ENCODE results near the gene SLC51B. TPM values are rescaled to one million over a fixed set of nuclear protein-coding genes. Genes with fewer than 3 reads are reported as not detected.
A peak's percentile ranks its signal among the peaks of the same experiment; 100 is the strongest.

The SLC51B gene
- total and polyA plus RNA-seq, 10 donors = 0.09 TPM; not detected in 9

DNA sequence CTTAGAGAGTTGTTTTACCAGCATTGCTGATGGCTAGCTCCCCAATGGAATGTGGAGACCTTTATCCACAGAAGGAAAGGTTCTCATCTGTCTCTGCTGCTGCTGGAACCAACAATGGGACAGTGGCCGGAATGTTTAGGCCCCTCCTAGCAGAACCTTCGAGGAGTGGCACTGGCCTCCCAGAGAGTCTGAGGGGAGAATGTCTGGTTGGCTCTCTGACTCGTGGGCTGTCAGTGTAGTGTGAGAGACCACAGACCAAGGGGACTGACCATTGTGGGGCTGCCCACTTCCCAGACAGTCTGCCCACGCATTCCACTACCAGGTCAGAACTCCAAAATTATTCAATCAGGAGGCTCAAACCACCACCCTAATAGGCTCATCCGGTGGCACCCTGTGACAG lies 17.5 kb downstream of the SLC51B start:
- TF ChIP-seq POLR2A (IDR thresholded peaks at IDR 0.05) (no peak), POLR2AphosphoS5 (IDR thresholded peaks at IDR 0.05) (no peak)
- TF ChIP-seq, protein P1, sequence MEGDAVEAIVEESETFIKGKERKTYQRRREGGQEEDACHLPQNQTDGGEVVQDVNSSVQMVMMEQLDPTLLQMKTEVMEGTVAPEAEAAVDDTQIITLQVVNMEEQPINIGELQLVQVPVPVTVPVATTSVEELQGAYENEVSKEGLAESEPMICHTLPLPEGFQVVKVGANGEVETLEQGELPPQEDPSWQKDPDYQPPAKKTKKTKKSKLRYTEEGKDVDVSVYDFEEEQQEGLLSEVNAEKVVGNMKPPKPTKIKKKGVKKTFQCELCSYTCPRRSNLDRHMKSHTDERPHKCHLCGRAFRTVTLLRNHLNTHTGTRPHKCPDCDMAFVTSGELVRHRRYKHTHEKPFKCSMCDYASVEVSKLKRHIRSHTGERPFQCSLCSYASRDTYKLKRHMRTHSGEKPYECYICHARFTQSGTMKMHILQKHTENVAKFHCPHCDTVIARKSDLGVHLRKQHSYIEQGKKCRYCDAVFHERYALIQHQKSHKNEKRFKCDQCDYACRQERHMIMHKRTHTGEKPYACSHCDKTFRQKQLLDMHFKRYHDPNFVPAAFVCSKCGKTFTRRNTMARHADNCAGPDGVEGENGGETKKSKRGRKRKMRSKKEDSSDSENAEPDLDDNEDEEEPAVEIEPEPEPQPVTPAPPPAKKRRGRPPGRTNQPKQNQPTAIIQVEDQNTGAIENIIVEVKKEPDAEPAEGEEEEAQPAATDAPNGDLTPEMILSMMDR (IDR thresholded peaks at IDR 0.05 in 8 of 11, conservative IDR thresholded peaks at IDR 0.05 in 3 of 11) = no peak
- H3K4me1 ChIP-seq = peaks cover 0 to 24% (median 2%) of the 10 kb centered on the region in 6 donors
- H3K36me3 ChIP-seq = peaks cover 0 to 8% (median 0%) of the 10 kb centered on the region in 6 donors
- peak overlapping the region in 1 of 8 donors; percentile 28 for H3K27ac ChIP-seq
- no peaks in the 10 kb centered on the region for H3K9me3 ChIP-seq
- DNase-seq = peak; percentile 43
- H3K4me3 ChIP-seq = no peak overlapping the region
- peaks cover 0 to 34% (median 17%) of the 10 kb centered on the region in 7 donors for H3K27me3 ChIP-seq (replicated peaks in 1 of 7)
- 67 to 86% (median 71%) methylated on average over 5 of the region's 5 CpGs for WGBS, 5 donors
- intact Hi-C loops (cut with DNase I; ENCODE audit: low total_unique reads) = no loop called here

DNA sequence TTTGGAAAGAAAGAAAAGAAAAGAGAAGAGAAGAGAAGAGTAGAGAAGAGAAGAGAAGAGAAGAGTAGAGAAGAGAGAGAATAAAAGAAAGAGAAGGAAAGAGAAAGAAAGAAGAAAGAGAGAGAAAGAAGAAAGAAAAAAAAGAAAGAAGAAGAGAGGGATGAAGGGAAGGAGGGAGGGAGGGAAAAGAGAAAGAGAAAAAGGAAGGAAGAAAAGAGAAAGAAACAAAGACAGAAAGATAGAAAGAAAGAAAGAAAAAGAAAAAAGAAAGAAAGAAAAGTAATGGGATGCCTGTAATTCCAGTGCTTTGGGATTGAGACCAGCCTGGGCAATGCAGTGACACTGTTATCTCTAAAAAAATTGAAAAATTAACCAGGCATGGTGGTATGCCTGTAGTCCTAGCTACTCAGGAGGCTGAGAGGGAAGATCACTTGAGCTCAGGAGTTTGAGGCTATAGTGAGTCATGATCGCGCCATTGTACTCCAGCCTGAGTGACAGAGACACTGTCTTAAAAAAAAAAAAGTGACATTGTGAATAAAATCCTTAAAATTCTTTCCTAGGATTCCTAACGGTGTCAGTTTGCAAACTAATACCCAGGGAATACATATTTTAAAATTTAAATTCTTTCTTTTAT lies 20.9 kb downstream of the SLC51B start:
- TF ChIP-seq POLR2A (IDR thresholded peaks at IDR 0.05) (no peak), POLR2AphosphoS5 (IDR thresholded peaks at IDR 0.05) (no peak)
- TF ChIP-seq, protein P1 (IDR thresholded peaks at IDR 0.05 in 8 of 11, conservative IDR thresholded peaks at IDR 0.05 in 3 of 11) = no peak
- H3K9me3 ChIP-seq = no peaks in the 10 kb centered on the region
- WGBS, 5 donors = 65 to 82% (median 74%) methylated on average over 3 of the region's 3 CpGs
- H3K27ac ChIP-seq = peak overlapping the region in 5 of 8 donors; percentile 27 to 82 (median 76)
- peaks cover 0 to 32% (median 4%) of the 10 kb centered on the region in 6 donors for H3K4me1 ChIP-seq
- peaks cover 0 to 52% (median 23%) of the 10 kb centered on the region in 7 donors for H3K27me3 ChIP-seq (replicated peaks in 1 of 7)
- H3K4me3 ChIP-seq = peak overlapping the region in 5 of 8 donors; percentile 7 to 64 (median 40)
- intact Hi-C loops (cut with DNase I; ENCODE audit: low total_unique reads) = no loop called here
- DNase-seq = no peak
- no peaks in the 10 kb centered on the region for H3K36me3 ChIP-seq

DNA sequence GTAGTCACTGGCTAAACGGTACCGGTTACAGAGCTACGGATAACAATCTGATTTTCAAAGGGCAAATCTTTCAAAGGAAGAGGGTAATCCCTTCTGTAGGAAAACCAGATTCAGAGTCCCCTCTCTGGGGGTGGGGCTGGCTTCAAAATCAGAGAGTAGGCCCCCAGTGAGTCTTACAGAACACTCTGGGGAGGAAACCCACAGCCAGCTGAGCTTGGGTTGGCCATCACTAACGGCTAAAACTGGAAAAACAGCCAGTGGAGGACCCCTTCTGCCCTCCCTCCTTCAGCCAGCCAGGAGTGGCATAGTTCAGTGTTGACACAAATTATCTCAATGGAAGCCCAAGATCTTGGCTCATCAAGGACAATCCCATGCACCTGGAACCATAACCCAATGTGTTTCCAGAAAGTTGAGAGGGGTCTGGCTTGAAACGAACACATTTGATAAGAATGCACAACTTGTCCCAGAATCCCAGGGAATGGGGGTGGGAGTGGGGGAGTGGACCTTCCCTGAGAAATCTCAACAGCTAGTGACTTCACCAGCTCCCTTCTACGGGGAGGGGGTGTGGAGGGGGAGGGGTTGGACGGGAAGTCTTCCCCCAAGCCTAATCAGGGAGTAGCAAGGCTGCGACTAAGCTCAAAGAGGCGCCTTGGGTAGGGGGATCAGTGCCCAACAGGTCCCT lies 21.6 kb downstream of the SLC51B start:
- peaks cover 0 to 56% (median 23%) of the 10 kb centered on the region in 7 donors for H3K27me3 ChIP-seq (replicated peaks in 1 of 7)
- H3K4me1 ChIP-seq = peaks cover 0 to 39% (median 4%) of the 10 kb centered on the region in 6 donors
- intact Hi-C loops (cut with DNase I; ENCODE audit: low total_unique reads) = no loop called here
- 40 to 54% (median 50%) methylated on average over 9 of the region's 9 CpGs for WGBS, 5 donors
- H3K36me3 ChIP-seq = no peaks in the 10 kb centered on the region
- peak overlapping the region in 6 of 8 donors; percentile 26 to 64 (median 38) for H3K4me3 ChIP-seq
- TF ChIP-seq POLR2AphosphoS5 (IDR thresholded peaks at IDR 0.05) = no peak
- TF ChIP-seq, protein P1 (IDR thresholded peaks at IDR 0.05 in 8 of 11, conservative IDR thresholded peaks at IDR 0.05 in 3 of 11) = no peak
- TF ChIP-seq POLR2A (IDR thresholded peaks at IDR 0.05) = no peak
- H3K9me3 ChIP-seq = no peaks in the 10 kb centered on the region
- DNase-seq = no peak
- peak overlapping the region in 7 of 8 donors; percentile 39 to 82 (median 75) for H3K27ac ChIP-seq

DNA sequence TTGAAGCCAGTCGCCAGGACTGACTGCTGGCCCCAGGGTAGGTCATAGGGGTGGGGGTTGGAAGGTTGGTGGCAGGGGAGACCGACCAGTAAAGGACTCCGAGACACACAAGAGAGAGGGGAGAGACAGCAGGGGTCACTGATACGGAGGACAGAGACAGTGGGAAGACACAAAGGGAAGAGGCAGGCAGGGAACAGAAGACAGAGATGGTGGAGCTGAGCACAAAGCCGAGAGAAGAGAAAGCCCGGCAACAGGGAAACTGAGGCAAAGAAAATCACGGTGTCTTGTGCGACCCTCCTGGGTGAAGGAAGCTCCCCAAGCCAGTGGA lies 22.1 kb downstream of the SLC51B start:
- TF ChIP-seq, protein P1 (IDR thresholded peaks at IDR 0.05 in 8 of 11, conservative IDR thresholded peaks at IDR 0.05 in 3 of 11) = no peak
- TF ChIP-seq POLR2A (IDR thresholded peaks at IDR 0.05) (no peak), POLR2AphosphoS5 (IDR thresholded peaks at IDR 0.05) (no peak)
- no peak for DNase-seq
- Histone ChIP-seq H3K4me1 (peaks cover 0 to 43% (median 4%) of the 10 kb centered on the region in 6 donors), H3K27ac (peak overlapping the region in 7 of 8 donors; percentile 39 to 82 (median 75)), H3K4me3 (peak overlapping the region in 7 of 8 donors; percentile 26 to 64 (median 37)), H3K9me3 (no peaks in the 10 kb centered on the region), H3K36me3 (no peaks in the 10 kb centered on the region), H3K27me3 (replicated peaks in 1 of 7) (peaks cover 0 to 56% (median 23%) of the 10 kb centered on the region in 7 donors)
- WGBS, 5 donors = 26 to 39% (median 35%) methylated on average over 8 of the region's 8 CpGs
- intact Hi-C loops (cut with DNase I; ENCODE audit: low total_unique reads) = no loop called here

Measured in spleen (tissue), 11 donors.